HG02884 (cell line): ENCODE measurements around the gene EXD3.

ENCODE experiments used
- ATAC-seq: cut with Tn5 transposase; IDR thresholded peaks from one replicate; pipeline ENCODE4 v1.9.1; 2021; ENCODE audit warnings: mild to moderate bottlenecking, moderate library complexity; ENCODE audit not compliant: unreplicated experiment

The EXD3 gene

GRCh38 chr9:137367506-137368430 is 55.2 kb downstream of the EXD3 start:
- ATAC-seq, result no peak

GRCh38 chr9:137366891-137367381 is 56.0 kb downstream of the EXD3 start:
- no peak for ATAC-seq

- ATAC-seq, result no peak
Measured at GRCh38 chr9:137366445-137366810, 56.5 kb downstream of the EXD3 start.

GRCh38 chr9:137365552-137366444 is 57.2 kb downstream of the EXD3 start:
- ATAC-seq, result no peak

GRCh38 chr9:137365056-137365455 is 57.9 kb downstream of the EXD3 start:
- ATAC-seq, result no peak

GRCh38 chr9:137359850-137360249 is 63.1 kb downstream of the EXD3 start:
- no peak for ATAC-seq

GRCh38 chr9:137358126-137358525 is 64.8 kb downstream of the EXD3 start:
- ATAC-seq, result no peak

GRCh38 chr9:137357166-137357565 is 65.8 kb downstream of the EXD3 start:
- ATAC-seq, result no peak

- ATAC-seq, result no peak
Measured at GRCh38 chr9:137355761-137356365, 67.1 kb downstream of the EXD3 start.

- ATAC-seq, result no peak
Measured at GRCh38 chr9:137354845-137355760, 67.9 kb downstream of the EXD3 start.

GRCh38 chr9:137354153-137354844 is 68.7 kb downstream of the EXD3 start:
- ATAC-seq, result no peak

GRCh38 chr9:137353223-137354152 is 69.5 kb downstream of the EXD3 start:
- ATAC-seq, result no peak

GRCh38 chr9:137352511-137353222 is 70.3 kb downstream of the EXD3 start:
- ATAC-seq, result no peak

GRCh38 chr9:137351781-137352501 is 71.0 kb downstream of the EXD3 start:
- no peak for ATAC-seq

- ATAC-seq, result no peak
Measured at GRCh38 chr9:137350696-137351584, 72.0 kb downstream of the EXD3 start.

GRCh38 chr9:137349471-137350033 is 73.4 kb downstream of the EXD3 start:
- ATAC-seq, result no peak
